ENCODE measurements around the gene NHLRC4. TPM values are rescaled to one million over a fixed set of nuclear protein-coding genes. Genes with fewer than 3 reads are reported as not detected.

The NHLRC4 gene
- total RNA-seq, 1 donor from 2014 or later = 1.0 TPM

DNA sequence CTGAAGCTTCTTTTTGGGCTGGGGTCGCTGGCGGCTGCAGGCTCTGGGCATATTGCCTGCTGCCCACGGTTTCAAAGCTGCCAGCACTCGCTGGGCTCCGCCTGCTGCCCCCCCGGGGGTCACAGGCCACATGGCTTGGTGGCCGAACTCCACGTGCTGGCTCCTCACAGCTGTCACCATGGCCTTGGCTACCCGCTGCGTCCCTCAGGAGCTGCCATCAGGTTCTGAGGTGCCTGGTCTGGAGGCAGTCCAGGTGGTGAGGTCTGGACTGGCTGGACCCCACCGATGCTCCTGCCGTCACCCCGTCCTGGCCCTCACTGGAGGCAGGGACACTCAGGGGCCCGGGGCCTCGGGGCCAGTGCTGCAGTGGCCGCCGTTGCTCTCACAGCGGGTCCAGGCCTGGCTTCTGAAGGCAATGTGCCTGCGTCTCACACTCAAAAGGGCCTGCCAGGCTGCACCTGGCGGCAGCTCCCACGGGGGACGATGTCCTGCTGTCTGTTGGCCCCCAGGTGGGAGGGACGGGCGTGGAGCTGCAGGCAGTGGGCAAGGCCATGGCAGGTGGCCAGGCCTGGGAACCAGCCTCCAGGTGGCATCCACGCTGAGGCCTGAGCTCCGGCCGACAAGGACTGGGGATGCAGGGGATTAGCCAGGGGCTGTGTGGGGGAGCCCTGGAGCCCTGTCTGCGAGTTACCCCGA, 26.0 kb upstream of the NHLRC4 start:
- ChIA-PET POLR2A (no interaction called here), CTCF (no interaction called here)
- intact Hi-C loops (cut with micrococcal nuclease) = no loop called here
- no peaks in the 10 kb centered on the region for H3K9me3 Mint-ChIP-seq
- no peaks in the 10 kb centered on the region for H3K27me3 Mint-ChIP-seq
- TF ChIP-seq, protein P1, sequence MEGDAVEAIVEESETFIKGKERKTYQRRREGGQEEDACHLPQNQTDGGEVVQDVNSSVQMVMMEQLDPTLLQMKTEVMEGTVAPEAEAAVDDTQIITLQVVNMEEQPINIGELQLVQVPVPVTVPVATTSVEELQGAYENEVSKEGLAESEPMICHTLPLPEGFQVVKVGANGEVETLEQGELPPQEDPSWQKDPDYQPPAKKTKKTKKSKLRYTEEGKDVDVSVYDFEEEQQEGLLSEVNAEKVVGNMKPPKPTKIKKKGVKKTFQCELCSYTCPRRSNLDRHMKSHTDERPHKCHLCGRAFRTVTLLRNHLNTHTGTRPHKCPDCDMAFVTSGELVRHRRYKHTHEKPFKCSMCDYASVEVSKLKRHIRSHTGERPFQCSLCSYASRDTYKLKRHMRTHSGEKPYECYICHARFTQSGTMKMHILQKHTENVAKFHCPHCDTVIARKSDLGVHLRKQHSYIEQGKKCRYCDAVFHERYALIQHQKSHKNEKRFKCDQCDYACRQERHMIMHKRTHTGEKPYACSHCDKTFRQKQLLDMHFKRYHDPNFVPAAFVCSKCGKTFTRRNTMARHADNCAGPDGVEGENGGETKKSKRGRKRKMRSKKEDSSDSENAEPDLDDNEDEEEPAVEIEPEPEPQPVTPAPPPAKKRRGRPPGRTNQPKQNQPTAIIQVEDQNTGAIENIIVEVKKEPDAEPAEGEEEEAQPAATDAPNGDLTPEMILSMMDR (IDR thresholded peaks at IDR 0.05) = no peak
- ATAC-seq (ENCODE audit: low read depth) = no peak
- no peak overlapping the region for H3K27ac Mint-ChIP-seq
- peaks cover 19% of the 10 kb centered on the region for H3K36me3 Mint-ChIP-seq (ENCODE audit: low read depth)
- H3K4me1 Mint-ChIP-seq = no peaks in the 10 kb centered on the region
- no peak for DNase-seq
- no peak overlapping the region for H3K4me3 Mint-ChIP-seq

DNA sequence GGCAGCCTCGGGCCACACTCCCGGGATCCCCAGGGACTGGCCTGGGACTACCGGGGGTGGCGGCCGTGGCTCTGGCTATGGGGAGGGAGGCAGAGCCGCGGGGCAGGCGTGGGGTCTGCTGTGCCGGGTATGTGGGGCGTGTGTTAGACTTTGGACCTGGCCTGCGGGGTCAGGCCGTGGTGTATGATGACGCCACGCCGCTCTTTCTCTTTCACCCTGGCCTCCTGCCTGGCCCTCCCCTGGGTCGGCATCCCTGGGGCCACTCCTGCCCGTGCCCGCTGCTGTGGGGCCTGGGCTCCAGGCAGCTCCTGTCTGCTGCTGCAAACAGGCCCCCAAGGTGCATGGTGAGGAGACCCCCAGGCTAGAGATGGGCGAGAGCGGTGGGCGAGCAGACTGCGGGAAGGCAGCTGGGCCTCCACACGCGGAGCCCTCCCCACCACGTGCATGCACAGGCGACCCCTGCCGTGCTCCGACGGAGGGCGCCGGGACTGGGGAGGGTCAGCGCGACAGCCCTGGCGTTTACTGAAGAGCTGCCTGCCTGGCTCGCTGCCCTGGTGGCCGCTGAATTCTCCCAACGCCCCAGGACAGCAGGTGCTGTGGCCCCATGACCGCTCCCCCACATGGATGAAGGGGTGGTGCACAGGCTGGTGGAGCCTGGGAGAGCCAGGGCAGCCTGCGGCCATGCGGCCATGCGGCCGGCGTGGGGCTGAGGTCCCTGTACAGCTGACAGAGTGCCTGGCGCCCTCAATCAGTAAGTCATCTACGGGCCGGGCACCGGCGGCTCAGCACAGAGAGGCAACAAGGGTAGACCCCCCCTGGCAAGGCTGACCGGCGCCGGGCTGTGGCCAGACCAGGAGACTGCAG, 23.3 kb upstream of the NHLRC4 start:
- Mint-ChIP-seq H3K27ac (no peak overlapping the region), H3K4me3 (no peak overlapping the region), H3K36me3 (ENCODE audit: low read depth) (peaks cover 10% of the 10 kb centered on the region), H3K4me1 (no peaks in the 10 kb centered on the region), H3K9me3 (no peaks in the 10 kb centered on the region), H3K27me3 (no peaks in the 10 kb centered on the region)
- ATAC-seq (ENCODE audit: low read depth) (no peak), DNase-seq (no peak)
- TF ChIP-seq, protein P1 (IDR thresholded peaks at IDR 0.05) = no peak
- intact Hi-C loops (cut with micrococcal nuclease) = no loop called here
- POLR2A ChIA-PET = no interaction called here
- CTCF ChIA-PET = no interaction called here

DNA sequence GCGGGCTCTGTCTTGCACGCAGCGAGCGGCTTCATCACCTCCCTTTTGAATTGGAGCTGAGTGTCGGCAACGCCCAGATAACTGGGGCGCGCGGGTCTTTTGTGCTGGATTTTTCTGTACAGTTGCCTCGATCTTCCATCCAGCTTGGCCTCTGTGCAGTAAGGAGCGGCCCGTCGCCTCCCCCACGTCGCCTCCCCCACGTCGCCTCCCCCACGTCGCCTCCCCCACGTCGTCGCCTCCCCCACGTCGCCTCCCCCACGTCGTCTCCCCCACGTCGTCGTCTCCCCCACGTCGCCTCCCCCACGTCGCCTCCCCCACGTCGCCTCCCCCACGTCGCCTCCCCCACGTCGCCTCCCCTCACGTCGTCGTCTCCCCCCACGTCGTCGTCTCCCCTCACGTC, 22.3 kb upstream of the NHLRC4 start:
- no peaks in the 10 kb centered on the region for H3K4me1 Mint-ChIP-seq
- H3K36me3 Mint-ChIP-seq (ENCODE audit: low read depth) = peaks cover 7% of the 10 kb centered on the region
- no peak overlapping the region for H3K27ac Mint-ChIP-seq
- H3K4me3 Mint-ChIP-seq = no peak overlapping the region
- TF ChIP-seq, protein P1 (IDR thresholded peaks at IDR 0.05) = no peak
- intact Hi-C loops (cut with micrococcal nuclease) = no loop called here
- CTCF ChIA-PET = no interaction called here
- DNase-seq (no peak), ATAC-seq (ENCODE audit: low read depth) (no peak)
- no peaks in the 10 kb centered on the region for H3K27me3 Mint-ChIP-seq
- no peaks in the 10 kb centered on the region for H3K9me3 Mint-ChIP-seq
- POLR2A ChIA-PET = no interaction called here

DNA sequence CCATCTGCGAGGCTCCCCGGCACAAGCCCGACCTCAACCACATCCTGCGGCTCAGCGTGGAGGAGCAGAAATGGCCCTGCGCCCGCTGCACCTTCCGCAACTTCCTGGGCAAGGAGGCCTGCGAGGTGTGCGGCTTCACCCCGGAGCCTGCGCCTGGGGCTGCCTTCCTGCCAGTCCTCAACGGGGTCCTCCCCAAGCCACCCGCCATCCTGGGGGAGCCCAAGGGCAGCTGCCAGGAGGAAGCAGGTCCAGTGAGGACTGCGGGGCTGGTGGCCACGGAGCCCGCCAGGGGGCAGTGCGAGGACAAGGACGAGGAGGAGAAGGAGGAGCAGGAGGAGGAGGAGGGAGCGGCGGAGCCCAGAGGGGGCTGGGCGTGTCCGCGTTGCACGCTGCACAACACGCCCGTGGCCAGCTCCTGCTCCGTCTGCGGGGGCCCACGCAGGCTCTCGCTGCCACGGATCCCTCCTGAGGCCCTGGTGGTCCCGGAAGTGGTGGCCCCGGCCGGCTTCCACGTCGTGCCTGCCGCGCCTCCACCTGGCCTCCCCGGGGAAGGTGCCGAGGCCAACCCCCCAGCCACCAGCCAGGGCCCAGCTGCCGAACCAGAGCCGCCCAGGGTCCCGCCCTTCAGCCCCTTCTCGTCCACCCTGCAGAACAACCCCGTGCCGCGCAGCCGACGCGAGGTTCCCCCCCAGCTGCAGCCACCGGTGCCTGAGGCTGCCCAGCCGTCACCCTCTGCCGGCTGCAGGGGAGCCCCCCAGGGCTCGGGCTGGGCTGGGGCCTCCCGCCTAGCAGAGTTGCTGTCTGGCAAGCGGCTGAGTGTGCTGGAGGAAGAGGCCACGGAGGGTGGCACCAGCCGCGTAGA, 19.7 kb upstream of the NHLRC4 start:
- Mint-ChIP-seq H3K27ac (no peak overlapping the region), H3K27me3 (no peaks in the 10 kb centered on the region), H3K4me3 (no peak overlapping the region), H3K9me3 (no peaks in the 10 kb centered on the region), H3K4me1 (no peaks in the 10 kb centered on the region), H3K36me3 (ENCODE audit: low read depth) (peaks cover 9% of the 10 kb centered on the region)
- DNase-seq = no peak
- intact Hi-C loops (cut with micrococcal nuclease) = no loop called here
- ChIA-PET CTCF (no interaction called here), POLR2A (no interaction called here)
- TF ChIP-seq, protein P1 (IDR thresholded peaks at IDR 0.05) = no peak
- ATAC-seq (ENCODE audit: low read depth) = peak; percentile 74

DNA sequence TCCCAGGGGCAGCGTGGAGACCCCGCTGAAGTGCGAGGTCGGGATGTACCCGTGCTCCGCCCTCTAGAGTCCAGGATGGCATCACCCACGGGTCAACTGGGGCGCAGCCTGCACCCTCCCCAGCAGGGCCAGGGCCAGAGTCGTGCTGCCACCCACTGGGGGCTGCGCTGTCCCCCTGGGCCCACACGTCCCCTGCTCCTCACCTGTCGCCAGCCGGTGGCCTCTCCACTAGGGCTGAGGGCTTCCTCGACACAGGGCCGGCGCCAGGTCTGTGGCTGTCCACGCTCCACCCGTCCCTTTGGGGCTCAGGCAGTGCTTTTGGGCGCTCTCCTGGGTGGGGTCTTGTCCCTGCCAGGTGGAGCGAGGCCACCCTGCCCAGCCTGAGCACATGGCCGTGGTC, 18.2 kb upstream of the NHLRC4 start:
- Mint-ChIP-seq H3K4me1 (no peaks in the 10 kb centered on the region), H3K4me3 (no peak overlapping the region), H3K36me3 (ENCODE audit: low read depth) (peaks cover 5% of the 10 kb centered on the region), H3K9me3 (no peaks in the 10 kb centered on the region), H3K27me3 (no peaks in the 10 kb centered on the region), H3K27ac (no peak overlapping the region)
- TF ChIP-seq, protein P1 (IDR thresholded peaks at IDR 0.05) = no peak
- ATAC-seq (ENCODE audit: low read depth) (no peak), DNase-seq (no peak)
- ChIA-PET POLR2A (no interaction called here), CTCF (no interaction called here)
- intact Hi-C loops (cut with micrococcal nuclease) = no loop called here

Data from activated B cell treated with CpG ODN at 0.5 μM for 24 hours (primary cell).